Stimulated activated naive B cell treated with anti-CD40 and anti-IgM and Interleukin-4, amounts not matched to agents 10 μg/mL and 1 μg/mL and 100 μg/mL, for 72 hours (primary cell): Measurements from ENCODE around the gene TTBK2.

ENCODE experiments used
- ATAC-seq, 2 donors: fragments of 150-1000 bp; cut with Tn5 transposase; replicated peaks; 2 replicates each; pipeline ENCODE4 v1.10.0; 2021; ENCODE audit warnings: moderate library complexity in 1 of 2
- DNase-seq: peaks from one replicate; pipeline ENCODE4 v3.0.0; 2021
- H3K27ac Mint-ChIP-seq: one replicate; pipeline ENCODE4 v1.8.0; 2022; ENCODE audit warnings: mild to moderate bottlenecking, mixed read lengths
- H3K27me3 Mint-ChIP-seq, 2 donors: one replicate each; pipeline ENCODE4 v1.8.0; 2022; ENCODE audit warnings: mixed read lengths in 2 of 2
- H3K36me3 Mint-ChIP-seq, 2 donors: one replicate each; pipeline ENCODE4 v1.8.0; 2022; ENCODE audit warnings: mixed read lengths in 2 of 2, mild to moderate bottlenecking in 1 of 2
- H3K4me1 Mint-ChIP-seq, 2 donors: one replicate each; pipeline ENCODE4 v1.8.0; 2022; ENCODE audit warnings: mixed read lengths in 2 of 2, mild to moderate bottlenecking in 1 of 2
- H3K4me3 Mint-ChIP-seq, 2 donors: one replicate each; pipeline ENCODE4 v1.8.0; 2022; ENCODE audit warnings: mild to moderate bottlenecking in 2 of 2, mixed read lengths in 2 of 2, moderate library complexity in 1 of 2
- H3K9me3 Mint-ChIP-seq, 2 donors: one replicate each; pipeline ENCODE4 v1.8.0; 2022; ENCODE audit warnings: mixed read lengths in 2 of 2, mild to moderate bottlenecking in 1 of 2

TTBK2 gene

GRCh38 chr15:42826251-42826890 lies 94.2 kb downstream of the TTBK2 start:
- H3K4me3 Mint-ChIP-seq = no peak overlapping the region
- no peak for ATAC-seq
- no peaks in the 10 kb centered on the region for H3K27me3 Mint-ChIP-seq

GRCh38 chr15:42825599-42825998 lies 95.0 kb downstream of the TTBK2 start:
- Mint-ChIP-seq H3K27me3 (no peaks in the 10 kb centered on the region), H3K4me1 (peaks cover 2 to 5% of the 10 kb centered on the region in 2 donors), H3K4me3 (no peak overlapping the region), H3K9me3 (no peaks in the 10 kb centered on the region), H3K36me3 (peaks cover 26 to 30% of the 10 kb centered on the region in 2 donors), H3K27ac (peak overlapping the region; percentile 42)
- DNase-seq (no peak), ATAC-seq (no peak)

More at GRCh38 chr15:42826251-42826890, 94.2 kb downstream of the TTBK2 start:
- Mint-ChIP-seq H3K4me1 (no peaks in the 10 kb centered on the region), H3K27ac (no peak overlapping the region), H3K36me3 (peaks cover 22 to 24% of the 10 kb centered on the region in 2 donors), H3K9me3 (no peaks in the 10 kb centered on the region)
- no peak for DNase-seq

- no peak overlapping the region for H3K27ac Mint-ChIP-seq
- H3K36me3 Mint-ChIP-seq = peaks cover 21 to 23% of the 10 kb centered on the region in 2 donors
- H3K27me3 Mint-ChIP-seq = no peaks in the 10 kb centered on the region
- DNase-seq (no peak), ATAC-seq (peak; percentile 51 to 58)
- H3K4me1 Mint-ChIP-seq = peaks cover 2 to 7% of the 10 kb centered on the region in 2 donors
- no peak overlapping the region for H3K4me3 Mint-ChIP-seq
- no peaks in the 10 kb centered on the region for H3K9me3 Mint-ChIP-seq
Observed at GRCh38 chr15:42820811-42821210, 99.8 kb downstream of the TTBK2 start.

GRCh38 chr15:42819786-42820185 lies 100.8 kb downstream of the TTBK2 start:
- Mint-ChIP-seq H3K9me3 (no peaks in the 10 kb centered on the region), H3K27ac (no peak overlapping the region)

GRCh38 chr15:42811433-42811832 lies 109.1 kb downstream of the TTBK2 start:
- no peak overlapping the region for H3K4me3 Mint-ChIP-seq
- no peak overlapping the region for H3K27ac Mint-ChIP-seq
- DNase-seq (no peak), ATAC-seq (no peak)
- no peaks in the 10 kb centered on the region for H3K27me3 Mint-ChIP-seq
- H3K9me3 Mint-ChIP-seq = no peaks in the 10 kb centered on the region
- peaks cover 9 to 16% of the 10 kb centered on the region in 2 donors for H3K36me3 Mint-ChIP-seq
- H3K4me1 Mint-ChIP-seq = no peaks in the 10 kb centered on the region

More at GRCh38 chr15:42819786-42820185, 100.8 kb downstream of the TTBK2 start:
- Mint-ChIP-seq H3K4me3 (no peak overlapping the region), H3K4me1 (peaks cover 2 to 7% of the 10 kb centered on the region in 2 donors), H3K36me3 (peaks cover 18 to 21% of the 10 kb centered on the region in 2 donors), H3K27me3 (no peaks in the 10 kb centered on the region)
- DNase-seq = no peak
- no peak for ATAC-seq

- peaks cover 7 to 19% of the 10 kb centered on the region in 2 donors for H3K36me3 Mint-ChIP-seq
- H3K4me1 Mint-ChIP-seq = no peaks in the 10 kb centered on the region
- no peak for DNase-seq
- H3K9me3 Mint-ChIP-seq = no peaks in the 10 kb centered on the region
- H3K27me3 Mint-ChIP-seq = no peaks in the 10 kb centered on the region
- H3K4me3 Mint-ChIP-seq = no peak overlapping the region
- ATAC-seq = no peak
- no peak overlapping the region for H3K27ac Mint-ChIP-seq
Observed at GRCh38 chr15:42808913-42809312, 111.7 kb downstream of the TTBK2 start.

- Mint-ChIP-seq H3K36me3 (peaks cover 19 to 31% of the 10 kb centered on the region in 2 donors), H3K4me1 (no peaks in the 10 kb centered on the region), H3K27ac (no peak overlapping the region), H3K9me3 (no peaks in the 10 kb centered on the region), H3K27me3 (no peaks in the 10 kb centered on the region), H3K4me3 (no peak overlapping the region)
- ATAC-seq (no peak), DNase-seq (no peak)
Observed at GRCh38 chr15:42805266-42805665, 115.3 kb downstream of the TTBK2 start.

- Mint-ChIP-seq H3K27me3 (no peaks in the 10 kb centered on the region), H3K4me3 (no peak overlapping the region), H3K9me3 (no peaks in the 10 kb centered on the region), H3K36me3 (peaks cover 18 to 31% of the 10 kb centered on the region in 2 donors), H3K4me1 (no peaks in the 10 kb centered on the region), H3K27ac (no peak overlapping the region)
- no peak for DNase-seq
- no peak for ATAC-seq
Observed at GRCh38 chr15:42804739-42805138, 115.8 kb downstream of the TTBK2 start.

- Mint-ChIP-seq H3K27me3 (no peaks in the 10 kb centered on the region), H3K36me3 (peaks cover 20 to 35% of the 10 kb centered on the region in 2 donors), H3K4me1 (no peaks in the 10 kb centered on the region), H3K9me3 (no peaks in the 10 kb centered on the region), H3K27ac (no peak overlapping the region), H3K4me3 (no peak overlapping the region)
- no peak for ATAC-seq
- no peak for DNase-seq
Observed at GRCh38 chr15:42803436-42803835, 117.1 kb downstream of the TTBK2 start.

GRCh38 chr15:42802168-42802567 lies 118.4 kb downstream of the TTBK2 start:
- no peak for ATAC-seq
- no peak for DNase-seq
- no peak overlapping the region for H3K27ac Mint-ChIP-seq
- H3K27me3 Mint-ChIP-seq = no peaks in the 10 kb centered on the region
- H3K4me3 Mint-ChIP-seq = no peak overlapping the region
- H3K4me1 Mint-ChIP-seq = no peaks in the 10 kb centered on the region
- no peaks in the 10 kb centered on the region for H3K9me3 Mint-ChIP-seq
- H3K36me3 Mint-ChIP-seq = peaks cover 21 to 36% of the 10 kb centered on the region in 2 donors

GRCh38 chr15:42800731-42801474 lies 119.7 kb downstream of the TTBK2 start:
- H3K36me3 Mint-ChIP-seq = peaks cover 21 to 31% of the 10 kb centered on the region in 2 donors
- H3K4me3 Mint-ChIP-seq = no peak overlapping the region
- H3K27ac Mint-ChIP-seq = no peak overlapping the region
- H3K27me3 Mint-ChIP-seq = no peaks in the 10 kb centered on the region
- ATAC-seq (no peak), DNase-seq (no peak)
- H3K9me3 Mint-ChIP-seq = no peaks in the 10 kb centered on the region
- H3K4me1 Mint-ChIP-seq = no peaks in the 10 kb centered on the region

- no peak overlapping the region for H3K4me3 Mint-ChIP-seq
- H3K27ac Mint-ChIP-seq = no peak overlapping the region
- H3K4me1 Mint-ChIP-seq = no peaks in the 10 kb centered on the region
- no peak for DNase-seq
- ATAC-seq = no peak
- H3K36me3 Mint-ChIP-seq = peaks cover 21 to 37% of the 10 kb centered on the region in 2 donors
- no peaks in the 10 kb centered on the region for H3K9me3 Mint-ChIP-seq
- no peaks in the 10 kb centered on the region for H3K27me3 Mint-ChIP-seq
Observed at GRCh38 chr15:42798802-42799201, 121.8 kb downstream of the TTBK2 start.

- no peak overlapping the region for H3K4me3 Mint-ChIP-seq
- H3K27ac Mint-ChIP-seq = no peak overlapping the region
- DNase-seq (no peak), ATAC-seq (no peak)
- H3K27me3 Mint-ChIP-seq = no peaks in the 10 kb centered on the region
- no peaks in the 10 kb centered on the region for H3K9me3 Mint-ChIP-seq
- peaks cover 19 to 36% of the 10 kb centered on the region in 2 donors for H3K36me3 Mint-ChIP-seq
- H3K4me1 Mint-ChIP-seq = no peaks in the 10 kb centered on the region
Observed at GRCh38 chr15:42796955-42797782, 123.4 kb downstream of the TTBK2 start.

GRCh38 chr15:42788725-42789124 lies 131.9 kb downstream of the TTBK2 start:
- no peak for ATAC-seq
- Mint-ChIP-seq H3K4me1 (no peaks in the 10 kb centered on the region), H3K36me3 (peaks cover 8 to 17% of the 10 kb centered on the region in 2 donors), H3K9me3 (no peaks in the 10 kb centered on the region), H3K4me3 (no peak overlapping the region), H3K27ac (no peak overlapping the region), H3K27me3 (no peaks in the 10 kb centered on the region)
- DNase-seq = no peak
